Body of pancreas (tissue), 4 donors: Measurements from ENCODE around the gene THAP12.

Source experiments
- CTCF ChIP-seq, 7 experiments: fragments of 450-650 bp in 4 of 7; fragments of 200-600 bp in 3 of 7; sonication (generic) in 3 of 7; IDR thresholded peaks; one replicate each; pipeline ENCODE4 v1.5.1; 2016 to 2019; ENCODE audit warnings: antibody characterized with exemption in 7 of 7
- POLR2A ChIP-seq, 3 donors: fragments of 450-650 bp; IDR thresholded peaks; one replicate each; pipeline ENCODE4 v1.6.1; 2016; ENCODE audit warnings: antibody characterized with exemption in 3 of 3, mild to moderate bottlenecking in 2 of 3

DNA sequence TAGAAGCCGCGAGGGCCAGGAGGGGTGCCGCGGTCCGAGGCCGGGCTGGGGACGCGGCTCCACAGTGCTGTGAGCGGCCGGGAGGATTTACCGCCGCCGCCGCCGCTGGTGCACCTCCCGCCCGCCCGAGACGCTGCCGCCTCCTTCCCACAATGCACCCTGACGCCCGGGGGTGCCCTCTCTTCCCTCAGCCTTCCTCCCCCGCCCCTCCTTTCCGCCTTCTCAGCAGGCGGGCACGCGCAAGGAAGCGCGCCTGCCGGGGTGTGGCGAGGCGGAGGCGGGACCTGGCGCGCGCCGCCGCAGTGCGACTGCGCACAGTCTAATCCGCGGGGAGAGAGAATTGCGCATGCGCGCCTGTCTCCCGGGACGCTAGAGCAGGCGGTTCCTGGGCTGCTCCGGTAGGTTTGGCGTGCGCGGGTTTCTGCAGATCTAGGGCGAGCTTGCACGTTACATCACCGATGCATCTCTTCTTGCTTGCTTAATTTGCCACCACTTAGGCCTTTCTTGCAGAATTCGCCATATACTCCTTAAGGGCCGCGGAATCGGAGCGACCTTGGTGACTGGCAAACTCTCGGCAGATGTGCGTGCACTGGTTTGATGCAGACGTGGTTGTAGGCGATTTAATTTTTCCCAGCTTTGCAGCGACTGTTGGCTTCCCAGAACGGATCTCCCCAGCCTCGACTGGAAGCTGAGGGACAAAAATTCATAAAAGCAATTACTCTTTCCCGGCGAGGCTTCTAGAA lies at the start of gene THAP12, which contains the start of gene GVQW3:
- TF ChIP-seq CTCF (IDR thresholded peaks at IDR 0.05) (peak in 5 of 7 experiments; percentile 14 to 56 (median 27)), POLR2A (IDR thresholded peaks at IDR 0.05) (peak; percentile 49 to 78 (median 75))
